GM10266 (cell line): ENCODE measurements around the gene APOC3.

Experiments used
- DNase-seq: peaks from one replicate; pipeline ENCODE4 v3.0.0; 2012; ENCODE audit errors: extremely low spot score
- TF ChIP-seq, protein P1 (sequence below): IDR thresholded peaks from 2 replicates; pipeline ENCODE4 v1.5.1; 2012; ENCODE audit warnings: mild to moderate bottlenecking, low read depth; ENCODE audit not compliant: control insufficient read depth, insufficient read depth; ENCODE audit errors: missing control alignments

Gene APOC3

DNA sequence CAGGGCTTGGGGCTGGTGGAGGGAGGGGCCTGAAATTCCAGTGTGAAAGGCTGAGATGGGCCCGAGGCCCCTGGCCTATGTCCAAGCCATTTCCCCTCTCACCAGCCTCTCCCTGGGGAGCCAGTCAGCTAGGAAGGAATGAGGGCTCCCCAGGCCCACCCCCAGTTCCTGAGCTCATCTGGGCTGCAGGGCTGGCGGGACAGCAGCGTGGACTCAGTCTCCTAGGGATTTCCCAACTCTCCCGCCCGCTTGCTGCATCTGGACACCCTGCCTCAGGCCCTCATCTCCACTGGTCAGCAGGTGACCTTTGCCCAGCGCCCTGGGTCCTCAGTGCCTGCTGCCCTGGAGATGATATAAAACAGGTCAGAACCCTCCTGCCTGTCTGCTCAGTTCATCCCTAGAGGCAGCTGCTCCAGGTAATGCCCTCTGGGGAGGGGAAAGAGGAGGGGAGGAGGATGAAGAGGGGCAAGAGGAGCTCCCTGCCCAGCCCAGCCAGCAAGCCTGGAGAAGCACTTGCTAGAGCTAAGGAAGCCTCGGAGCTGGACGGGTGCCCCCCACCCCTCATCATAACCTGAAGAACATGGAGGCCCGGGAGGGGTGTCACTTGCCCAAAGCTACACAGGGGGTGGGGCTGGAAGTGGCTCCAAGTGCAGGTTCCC lies at the start of gene APOC3:
APOC3 (plus strand) TSS at position 383 of the 659 bp plus-strand sequence. CDS start 676 bp downstream, outside the sequence.
- DNase-seq, result no peak
- TF ChIP-seq, protein P1, sequence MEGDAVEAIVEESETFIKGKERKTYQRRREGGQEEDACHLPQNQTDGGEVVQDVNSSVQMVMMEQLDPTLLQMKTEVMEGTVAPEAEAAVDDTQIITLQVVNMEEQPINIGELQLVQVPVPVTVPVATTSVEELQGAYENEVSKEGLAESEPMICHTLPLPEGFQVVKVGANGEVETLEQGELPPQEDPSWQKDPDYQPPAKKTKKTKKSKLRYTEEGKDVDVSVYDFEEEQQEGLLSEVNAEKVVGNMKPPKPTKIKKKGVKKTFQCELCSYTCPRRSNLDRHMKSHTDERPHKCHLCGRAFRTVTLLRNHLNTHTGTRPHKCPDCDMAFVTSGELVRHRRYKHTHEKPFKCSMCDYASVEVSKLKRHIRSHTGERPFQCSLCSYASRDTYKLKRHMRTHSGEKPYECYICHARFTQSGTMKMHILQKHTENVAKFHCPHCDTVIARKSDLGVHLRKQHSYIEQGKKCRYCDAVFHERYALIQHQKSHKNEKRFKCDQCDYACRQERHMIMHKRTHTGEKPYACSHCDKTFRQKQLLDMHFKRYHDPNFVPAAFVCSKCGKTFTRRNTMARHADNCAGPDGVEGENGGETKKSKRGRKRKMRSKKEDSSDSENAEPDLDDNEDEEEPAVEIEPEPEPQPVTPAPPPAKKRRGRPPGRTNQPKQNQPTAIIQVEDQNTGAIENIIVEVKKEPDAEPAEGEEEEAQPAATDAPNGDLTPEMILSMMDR, result no peak

DNA sequence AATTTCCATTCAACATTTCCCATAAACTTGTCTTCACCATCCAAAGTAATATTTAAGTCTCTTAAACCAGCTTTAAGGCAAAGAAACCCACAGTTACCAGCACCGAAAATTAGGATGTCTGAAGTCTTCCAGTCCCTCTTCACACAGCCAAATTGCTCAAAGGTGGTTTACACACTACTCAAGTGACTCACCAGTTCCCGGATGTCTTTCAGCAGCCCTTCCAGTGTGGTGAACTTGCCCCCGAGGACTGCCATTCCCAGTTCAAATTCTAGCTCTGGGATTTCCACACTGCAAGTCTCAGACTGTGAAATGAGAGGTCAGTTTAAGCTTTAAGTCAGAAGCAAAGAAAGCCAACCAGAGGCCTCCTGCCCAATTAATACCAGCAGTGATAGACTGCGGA lies 47.0 kb upstream of the APOC3 start:
- no peak for DNase-seq
- TF ChIP-seq, protein P1, result no peak

- TF ChIP-seq, protein P1, result no peak
- DNase-seq, result no peak
Observed at GRCh38 chr11:116786326-116786725, 43.4 kb upstream of the APOC3 start.

DNA sequence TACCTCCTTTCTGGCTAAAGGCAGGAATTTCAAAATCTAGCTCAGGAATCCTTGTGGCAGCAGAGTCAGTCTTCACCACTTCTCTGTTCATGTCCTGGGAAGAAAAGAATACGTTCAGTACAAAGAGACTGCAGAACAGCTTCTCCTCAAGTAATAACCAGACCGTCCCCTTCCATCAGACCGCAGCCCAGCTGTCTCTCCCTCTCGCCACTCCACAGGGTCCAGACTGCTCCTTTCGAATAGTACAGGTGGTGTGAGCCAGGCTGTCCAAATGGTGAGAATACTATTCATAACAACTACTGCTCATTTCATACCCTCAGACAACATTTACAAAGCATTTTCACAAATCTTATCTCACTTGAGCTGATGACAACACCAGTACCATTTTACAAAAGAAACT lies 42.7 kb upstream of the APOC3 start:
- TF ChIP-seq, protein P1, result no peak
- no peak for DNase-seq

- TF ChIP-seq, protein P1, result no peak
- no peak for DNase-seq
Observed at GRCh38 chr11:116787436-116787785, 42.3 kb upstream of the APOC3 start.

GRCh38 chr11:116787786-116788486 lies 41.8 kb upstream of the APOC3 start, which contains the start of gene ZPR1:
Gene ZPR1, minus strand, starts transcription at chr11:116788023. Its CDS starts 33 bp downstream, at chr11:116787990.
- TF ChIP-seq, protein P1, result no peak

GRCh38 chr11:116788534-116788933 lies 41.2 kb upstream of the APOC3 start:
- no peak for DNase-seq
- TF ChIP-seq, protein P1, result no peak

More at GRCh38 chr11:116787786-116788486, 41.8 kb upstream of the APOC3 start, which contains the start of gene ZPR1:
- peak; percentile 95 for DNase-seq
